Neural progenitor cell (in vitro differentiated cells): ENCODE measurements around the gene RPL29.

Experiments
- EZH2 ChIP-seq: fragments of 200-600 bp; sonication (generic); IDR thresholded peaks from 2 replicates; pipeline ENCODE4 v1.6.1; 2017; ENCODE audit warnings: antibody characterized with exemption, mild to moderate bottlenecking, moderate library complexity
- EZH2phosphoT487 ChIP-seq: fragments of 200-600 bp; sonication (generic); IDR thresholded peaks from 2 replicates; pipeline ENCODE4 v1.6.1; 2017; ENCODE audit warnings: antibody characterized with exemption
- TF ChIP-seq, protein P1 (sequence below): fragments of 200-600 bp; sonication (generic); IDR thresholded peaks from 2 replicates; pipeline ENCODE4 v1.5.1; 2017; ENCODE audit warnings: antibody characterized with exemption, mild to moderate bottlenecking

DNA sequence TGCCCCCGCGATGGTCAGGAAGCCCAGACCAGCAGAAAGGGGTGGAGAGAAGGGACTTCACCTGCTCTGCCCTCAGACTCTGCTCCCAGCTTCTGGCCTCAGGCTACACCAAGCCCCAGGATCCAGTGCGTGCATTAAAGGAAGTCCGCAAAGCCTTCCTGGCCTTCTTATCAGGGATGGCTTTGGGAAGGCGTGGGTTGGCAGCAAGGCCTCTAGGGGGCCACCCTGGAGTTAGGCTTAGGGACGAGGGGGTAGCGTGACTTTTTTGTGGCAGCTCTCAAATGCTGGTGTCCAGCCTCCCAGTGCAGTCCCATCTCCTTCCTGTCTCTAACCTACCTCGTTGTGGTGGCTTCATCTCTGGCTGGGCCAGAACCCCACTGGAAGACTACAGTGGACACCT is 18.9 kb upstream of the RPL29 start:
- TF ChIP-seq, protein P1, sequence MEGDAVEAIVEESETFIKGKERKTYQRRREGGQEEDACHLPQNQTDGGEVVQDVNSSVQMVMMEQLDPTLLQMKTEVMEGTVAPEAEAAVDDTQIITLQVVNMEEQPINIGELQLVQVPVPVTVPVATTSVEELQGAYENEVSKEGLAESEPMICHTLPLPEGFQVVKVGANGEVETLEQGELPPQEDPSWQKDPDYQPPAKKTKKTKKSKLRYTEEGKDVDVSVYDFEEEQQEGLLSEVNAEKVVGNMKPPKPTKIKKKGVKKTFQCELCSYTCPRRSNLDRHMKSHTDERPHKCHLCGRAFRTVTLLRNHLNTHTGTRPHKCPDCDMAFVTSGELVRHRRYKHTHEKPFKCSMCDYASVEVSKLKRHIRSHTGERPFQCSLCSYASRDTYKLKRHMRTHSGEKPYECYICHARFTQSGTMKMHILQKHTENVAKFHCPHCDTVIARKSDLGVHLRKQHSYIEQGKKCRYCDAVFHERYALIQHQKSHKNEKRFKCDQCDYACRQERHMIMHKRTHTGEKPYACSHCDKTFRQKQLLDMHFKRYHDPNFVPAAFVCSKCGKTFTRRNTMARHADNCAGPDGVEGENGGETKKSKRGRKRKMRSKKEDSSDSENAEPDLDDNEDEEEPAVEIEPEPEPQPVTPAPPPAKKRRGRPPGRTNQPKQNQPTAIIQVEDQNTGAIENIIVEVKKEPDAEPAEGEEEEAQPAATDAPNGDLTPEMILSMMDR = peak; percentile 49
- TF ChIP-seq EZH2phosphoT487 (no peak), EZH2 (no peak)
